Measurements from ENCODE around the gene TPRKB.
"Not testable (repeated sequence)": the region's sequence is repeated elsewhere in the genome, so short reads cannot be mapped to it uniquely, and the experiment has no call there.

The TPRKB gene

DNA sequence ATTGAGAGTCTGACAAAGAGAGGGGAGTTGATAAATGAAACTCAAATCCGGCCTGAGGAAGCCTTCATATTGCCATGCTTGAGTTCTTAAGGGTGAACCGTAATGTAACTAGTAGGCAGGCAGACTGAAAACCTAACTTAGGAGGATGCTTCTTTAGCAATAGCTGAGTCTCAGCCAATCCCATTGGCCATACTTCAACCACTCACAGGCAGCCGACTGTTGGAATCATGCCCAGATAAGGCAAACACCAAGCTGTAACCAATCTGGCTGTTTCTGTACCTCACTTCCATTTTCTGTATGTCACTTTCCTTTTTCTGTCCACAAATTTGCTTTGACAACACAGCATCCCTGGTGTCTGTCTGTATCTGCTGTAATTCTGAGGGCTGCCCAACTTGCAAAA lies 39.5 kb downstream of the TPRKB start:
- H3K27ac ChIP-seq, result no peak overlapping the region
- H3K9me3 ChIP-seq, result no peaks in the 10 kb centered on the region
- DNase-seq, result no peak
- no peaks in the 10 kb centered on the region for H3K36me3 ChIP-seq
- H3K4me1 ChIP-seq, result no peaks in the 10 kb centered on the region
- H3K4me3 ChIP-seq, result no peak overlapping the region
- no peak for TF ChIP-seq CTCF (IDR thresholded peaks at IDR 0.05)
- intact Hi-C loops (cut with DNase I; ENCODE audit: low total_unique reads), result no loop called here
- H3K27me3 ChIP-seq, result no peaks in the 10 kb centered on the region

- H3K9me3 ChIP-seq; H3K36me3 ChIP-seq; H3K27ac ChIP-seq; H3K27me3 ChIP-seq; DNase-seq; H3K4me3 ChIP-seq; H3K4me1 ChIP-seq; intact Hi-C loops (cut with DNase I; ENCODE audit: low total_unique reads): not testable (repeated sequence)
Measured at GRCh38 chr2:73696985-73697384, 40.2 kb downstream of the TPRKB start.

- H3K36me3 ChIP-seq; H3K4me3 ChIP-seq; DNase-seq; H3K9me3 ChIP-seq; H3K27me3 ChIP-seq; intact Hi-C loops (cut with DNase I; ENCODE audit: low total_unique reads); H3K4me1 ChIP-seq; H3K27ac ChIP-seq: not testable (repeated sequence)
Measured at GRCh38 chr2:73696521-73696920, 40.6 kb downstream of the TPRKB start.

DNA sequence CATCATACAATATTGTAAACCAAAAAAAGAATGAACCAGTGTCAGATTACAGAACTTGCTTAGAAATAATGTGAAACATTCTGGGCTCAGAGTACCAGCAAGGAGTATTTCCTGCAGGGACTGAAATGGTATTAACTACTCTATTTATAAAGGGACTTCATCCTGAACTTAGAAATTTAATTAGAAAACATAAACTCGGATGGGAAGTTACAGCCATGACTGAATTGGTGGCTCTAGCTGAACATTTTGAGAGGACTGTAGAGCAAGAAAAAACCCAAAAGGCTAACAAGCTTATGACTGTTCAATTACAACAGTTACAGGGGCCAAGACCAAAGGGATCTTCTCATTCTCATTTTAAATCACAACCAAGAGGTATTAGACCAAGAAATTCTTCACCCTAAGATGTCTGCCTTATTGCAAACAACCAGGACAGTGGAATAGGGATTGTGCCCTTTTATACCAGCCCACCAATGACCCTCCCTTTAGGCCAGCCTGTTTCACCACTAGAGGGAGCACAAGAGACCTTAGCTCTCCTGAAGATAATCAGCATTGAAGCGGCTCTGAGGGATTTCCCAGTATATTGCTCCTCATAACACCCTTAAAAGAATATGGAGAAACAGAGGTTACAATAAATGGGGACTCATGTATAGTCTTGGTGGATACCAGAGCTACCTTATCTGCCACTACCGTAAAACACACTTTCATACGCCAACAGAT lies 46.6 kb downstream of the TPRKB start:
- H3K27me3 ChIP-seq; H3K4me1 ChIP-seq; H3K36me3 ChIP-seq; H3K4me3 ChIP-seq; H3K27ac ChIP-seq; intact Hi-C loops (cut with DNase I; ENCODE audit: low total_unique reads); DNase-seq; H3K9me3 ChIP-seq: not testable (repeated sequence)
- peak in 1 of 2 experiments; percentile 21 for TF ChIP-seq CTCF (IDR thresholded peaks at IDR 0.05)

DNA sequence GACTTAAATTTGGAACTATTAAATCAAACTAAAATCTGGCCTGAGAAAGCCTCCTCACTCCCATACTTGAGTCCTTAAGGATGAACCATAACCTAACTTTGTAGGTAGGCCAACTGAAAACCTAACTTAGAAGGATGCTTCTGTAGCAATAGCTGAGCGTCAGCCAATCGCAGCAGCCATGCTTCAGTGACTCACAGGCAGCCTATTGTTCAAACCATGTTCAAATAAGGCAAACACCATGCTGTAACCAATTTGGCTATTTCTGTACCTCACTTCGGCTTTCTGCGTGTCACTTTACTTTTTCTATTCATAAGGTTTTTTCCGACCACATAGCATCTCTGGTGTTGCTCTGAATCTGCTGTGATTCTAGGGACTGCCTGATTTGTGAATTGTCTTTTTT lies 48.7 kb downstream of the TPRKB start:
- H3K4me1 ChIP-seq; H3K27ac ChIP-seq; H3K36me3 ChIP-seq; H3K9me3 ChIP-seq; H3K27me3 ChIP-seq; intact Hi-C loops (cut with DNase I; ENCODE audit: low total_unique reads); DNase-seq; H3K4me3 ChIP-seq: not testable (repeated sequence)

GRCh38 chr2:73685764-73686438 lies 51.2 kb downstream of the TPRKB start:
- peaks cover 0 to 8% (median 0%) of the 10 kb centered on the region in 4 donors for H3K4me1 ChIP-seq
- no peak overlapping the region for H3K27ac ChIP-seq
- no peaks in the 10 kb centered on the region for H3K27me3 ChIP-seq
- DNase-seq, result no peak
- intact Hi-C loops (cut with DNase I; ENCODE audit: low total_unique reads), result no loop called here
- H3K36me3 ChIP-seq, result no peaks in the 10 kb centered on the region
- no peak overlapping the region for H3K4me3 ChIP-seq
- peaks cover 0 to 6% (median 0%) of the 10 kb centered on the region in 3 donors for H3K9me3 ChIP-seq
- no peak for TF ChIP-seq CTCF (IDR thresholded peaks at IDR 0.05)

DNA sequence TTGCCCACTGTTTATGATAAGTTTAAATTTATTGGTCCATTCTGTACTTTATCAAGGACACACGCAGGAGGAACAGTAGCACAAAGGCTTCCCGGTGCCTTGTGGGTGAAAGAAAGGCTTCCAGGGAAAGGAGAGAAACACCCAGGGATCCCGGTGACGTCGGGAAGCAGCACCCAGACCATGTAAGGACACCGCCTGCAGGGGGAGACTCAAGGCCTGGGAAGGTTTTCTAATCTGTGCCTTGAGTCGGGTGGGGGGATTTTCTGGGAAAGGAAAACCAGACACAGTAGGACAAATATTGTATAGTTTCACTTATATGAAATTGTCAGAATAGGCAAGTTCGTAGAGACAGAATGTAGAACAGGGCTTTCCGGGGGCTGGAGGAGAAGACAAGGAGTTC lies 52.2 kb downstream of the TPRKB start:
- H3K27ac ChIP-seq; DNase-seq; H3K9me3 ChIP-seq; intact Hi-C loops (cut with DNase I; ENCODE audit: low total_unique reads); H3K4me1 ChIP-seq; H3K36me3 ChIP-seq; H3K27me3 ChIP-seq; H3K4me3 ChIP-seq: not testable (repeated sequence)

DNA sequence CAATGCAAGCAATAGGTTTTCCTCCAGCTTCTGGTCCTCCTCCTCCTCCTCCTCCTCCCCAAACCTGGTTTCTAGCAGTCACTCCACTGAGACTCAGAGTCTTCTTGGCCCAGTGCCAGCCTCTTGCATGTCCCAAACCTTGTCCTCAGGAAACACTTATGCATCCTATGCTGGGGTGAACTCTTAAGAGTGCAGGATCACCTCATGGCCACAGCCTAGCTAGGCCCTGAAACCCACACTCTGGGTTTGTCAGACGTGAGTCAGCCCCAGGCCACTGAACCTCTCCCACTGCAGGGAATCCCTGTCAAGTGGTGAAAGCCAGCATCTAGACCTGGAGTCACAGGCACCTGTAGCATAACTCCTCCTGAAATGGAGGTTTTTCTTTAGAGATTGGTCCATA lies 52.8 kb downstream of the TPRKB start:
- intact Hi-C loops (cut with DNase I; ENCODE audit: low total_unique reads); DNase-seq; H3K4me1 ChIP-seq; H3K9me3 ChIP-seq; H3K4me3 ChIP-seq; H3K27me3 ChIP-seq; H3K36me3 ChIP-seq; H3K27ac ChIP-seq: not testable (repeated sequence)

All from tibial artery (tissue), 4 donors.